ENCODE data around the gene TNS3.

GRCh38 chr7:47335557-47336471 lies 246.1 kb downstream of the TNS3 start:
- no peak for TF ChIP-seq CTCF (IDR thresholded peaks at IDR 0.05 in 8 of 11, conservative IDR thresholded peaks at IDR 0.05 in 3 of 11)
- TF ChIP-seq POLR2AphosphoS5 (IDR thresholded peaks at IDR 0.05), result no peak
- no peak for TF ChIP-seq POLR2A (IDR thresholded peaks at IDR 0.05)

Data from spleen (tissue), 7 donors.